ENCODE measurements around the gene RBM17. TPM values are rescaled to one million over a fixed set of nuclear protein-coding genes. Genes with fewer than 3 reads are reported as not detected.

The RBM17 gene
- polyA plus RNA-seq, 1 experiment = 28.9 TPM

GRCh38 chr10:6108631-6109443 is 20.0 kb downstream of the RBM17 start:
- H3K4me3 ChIP-seq (ENCODE audit: low read depth, low read length) = no peak overlapping the region
- DNase-seq (ENCODE audit: low read depth) = no peak
- CTCF ChIA-PET = interaction anchor here (0.5 to 3.9 kb wide), 14 partner anchors 12 to 301 kb away, joined by 3 to 37 read pairs (median 4); partner anchors contain the start of gene PFKFB3
- POLR2A ChIA-PET = no interaction called here
- peaks cover 15% of the 10 kb centered on the region for H3K36me3 ChIP-seq (ENCODE audit: control insufficient read depth, insufficient read depth, low read length)
- TF ChIP-seq, protein P1, sequence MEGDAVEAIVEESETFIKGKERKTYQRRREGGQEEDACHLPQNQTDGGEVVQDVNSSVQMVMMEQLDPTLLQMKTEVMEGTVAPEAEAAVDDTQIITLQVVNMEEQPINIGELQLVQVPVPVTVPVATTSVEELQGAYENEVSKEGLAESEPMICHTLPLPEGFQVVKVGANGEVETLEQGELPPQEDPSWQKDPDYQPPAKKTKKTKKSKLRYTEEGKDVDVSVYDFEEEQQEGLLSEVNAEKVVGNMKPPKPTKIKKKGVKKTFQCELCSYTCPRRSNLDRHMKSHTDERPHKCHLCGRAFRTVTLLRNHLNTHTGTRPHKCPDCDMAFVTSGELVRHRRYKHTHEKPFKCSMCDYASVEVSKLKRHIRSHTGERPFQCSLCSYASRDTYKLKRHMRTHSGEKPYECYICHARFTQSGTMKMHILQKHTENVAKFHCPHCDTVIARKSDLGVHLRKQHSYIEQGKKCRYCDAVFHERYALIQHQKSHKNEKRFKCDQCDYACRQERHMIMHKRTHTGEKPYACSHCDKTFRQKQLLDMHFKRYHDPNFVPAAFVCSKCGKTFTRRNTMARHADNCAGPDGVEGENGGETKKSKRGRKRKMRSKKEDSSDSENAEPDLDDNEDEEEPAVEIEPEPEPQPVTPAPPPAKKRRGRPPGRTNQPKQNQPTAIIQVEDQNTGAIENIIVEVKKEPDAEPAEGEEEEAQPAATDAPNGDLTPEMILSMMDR (IDR thresholded peaks at IDR 0.05; ENCODE audit: insufficient read depth, low read depth, low read length) = peak; percentile 64
- H3K27me3 ChIP-seq (ENCODE audit: control insufficient read depth, insufficient read depth, low read length) = no peaks in the 10 kb centered on the region

GRCh38 chr10:6109444-6109775 is 20.6 kb downstream of the RBM17 start:
- no peak for DNase-seq (ENCODE audit: low read depth)
- Histone ChIP-seq H3K36me3 (ENCODE audit: control insufficient read depth, insufficient read depth, low read length) (peaks cover 15% of the 10 kb centered on the region), H3K27me3 (ENCODE audit: control insufficient read depth, insufficient read depth, low read length) (no peaks in the 10 kb centered on the region), H3K4me3 (ENCODE audit: low read depth, low read length) (no peak overlapping the region)
- ChIA-PET CTCF (interaction anchor here (0.6 to 3.1 kb wide), 5 partner anchors 19 to 293 kb away, joined by 3 to 37 read pairs (median 4); no protein-coding TSS in a partner anchor), POLR2A (no interaction called here)
- TF ChIP-seq, protein P1 (IDR thresholded peaks at IDR 0.05; ENCODE audit: insufficient read depth, low read depth, low read length) = no peak

- CTCF ChIA-PET = interaction anchor here (0.6 to 3.1 kb wide), 6 partner anchors 18 to 300 kb away, joined by 3 to 37 read pairs (median 5); partner anchors contain the start of gene PFKFB3
- peaks cover 15% of the 10 kb centered on the region for H3K36me3 ChIP-seq (ENCODE audit: control insufficient read depth, insufficient read depth, low read length)
Measured at GRCh38 chr10:6110136-6110535, 21.3 kb downstream of the RBM17 start.

DNA sequence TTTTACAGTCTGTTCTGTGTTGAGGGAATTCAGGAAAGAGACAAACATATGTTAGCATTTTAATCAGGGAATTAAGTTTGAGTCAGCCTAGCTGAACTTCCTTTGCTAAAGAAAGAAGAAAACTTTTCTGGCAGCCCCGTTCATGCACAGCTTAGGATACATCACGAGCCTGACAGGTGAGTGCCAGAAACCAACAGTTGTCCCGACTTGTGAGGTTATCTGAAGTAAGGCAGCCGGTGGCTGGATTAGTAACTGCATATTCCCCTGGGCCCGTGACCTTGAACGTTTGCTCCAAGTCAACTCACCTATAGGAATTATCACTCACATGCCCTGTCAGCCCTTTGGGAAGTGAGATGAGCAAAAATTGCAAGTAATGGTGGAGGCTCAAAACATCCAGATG is 24.1 kb downstream of the RBM17 start:
- peaks cover 16% of the 10 kb centered on the region for H3K36me3 ChIP-seq (ENCODE audit: control insufficient read depth, insufficient read depth, low read length)
- no peak overlapping the region for H3K4me3 ChIP-seq (ENCODE audit: low read depth, low read length)
- H3K27me3 ChIP-seq (ENCODE audit: control insufficient read depth, insufficient read depth, low read length) = no peaks in the 10 kb centered on the region
- POLR2A ChIA-PET = no interaction called here
- CTCF ChIA-PET = interaction anchor here (1.2 to 1.4 kb wide), 2 partner anchors 23 to 294 kb away, joined by 4 to 5 read pairs; no protein-coding TSS in a partner anchor
- TF ChIP-seq, protein P1 (IDR thresholded peaks at IDR 0.05; ENCODE audit: insufficient read depth, low read depth, low read length) = no peak
- DNase-seq (ENCODE audit: low read depth) = no peak

More at GRCh38 chr10:6110136-6110535, 21.3 kb downstream of the RBM17 start:
- POLR2A ChIA-PET = no interaction called here
- Histone ChIP-seq H3K27me3 (ENCODE audit: control insufficient read depth, insufficient read depth, low read length) (no peaks in the 10 kb centered on the region), H3K4me3 (ENCODE audit: low read depth, low read length) (no peak overlapping the region)
- TF ChIP-seq, protein P1 (IDR thresholded peaks at IDR 0.05; ENCODE audit: insufficient read depth, low read depth, low read length) = no peak
- DNase-seq (ENCODE audit: low read depth) = no peak

GRCh38 chr10:6114299-6114698 is 25.5 kb downstream of the RBM17 start:
- TF ChIP-seq, protein P1 (IDR thresholded peaks at IDR 0.05; ENCODE audit: insufficient read depth, low read depth, low read length) = no peak
- H3K36me3 ChIP-seq (ENCODE audit: control insufficient read depth, insufficient read depth, low read length) = peaks cover 14% of the 10 kb centered on the region
- H3K27me3 ChIP-seq (ENCODE audit: control insufficient read depth, insufficient read depth, low read length) = no peaks in the 10 kb centered on the region
- no peak for DNase-seq (ENCODE audit: low read depth)
- no peak overlapping the region for H3K4me3 ChIP-seq (ENCODE audit: low read depth, low read length)
- POLR2A ChIA-PET = no interaction called here
- CTCF ChIA-PET = interaction anchor here (0.8 to 1.2 kb wide), 7 partner anchors 36 to 292 kb away, joined by 3 to 4 read pairs (median 3); partner anchors contain the start of gene PFKFB3

All from BJ (cell line).